Activated B cell treated with CpG ODN at 0.5 μM for 24 hours (primary cell): ENCODE data around the gene GPC2. TPM values are rescaled to one million over a fixed set of nuclear protein-coding genes. Genes with fewer than 3 reads are reported as not detected.
A peak's percentile ranks its signal among the peaks of the same experiment; 100 is the strongest.

Experiments used
- ATAC-seq: fragments of 200-7000 bp; cut with Tn5 transposase; one replicate; pipeline ENCODE4 v1.10.0; 2021; ENCODE audit warnings: low read depth, mild to moderate bottlenecking, moderate library complexity
- CTCF ChIA-PET: fragments of 350-600 bp; sonication (Branson Sonifier 250); formaldehyde crosslinking; loops from one replicate; lab custom pipeline; 2021; ENCODE audit warnings: antibody characterized with exemption; lab: Charles Lee
- POLR2A ChIA-PET: fragments of 350-600 bp; sonication (Branson Sonifier 250); formaldehyde crosslinking; loops from one replicate; lab custom pipeline; 2021; ENCODE audit warnings: antibody characterized with exemption; lab: Charles Lee
- DNase-seq: peaks from one replicate; pipeline ENCODE4 v3.0.0; 2022
- H3K27ac Mint-ChIP-seq: one replicate; pipeline ENCODE4 v1.8.0; 2020; ENCODE audit warnings: mixed read lengths
- H3K27me3 Mint-ChIP-seq: one replicate; pipeline ENCODE4 v1.8.0; 2021; ENCODE audit warnings: mixed read lengths
- H3K36me3 Mint-ChIP-seq: one replicate; pipeline ENCODE4 v1.8.0; 2021; ENCODE audit warnings: low read depth, mixed read lengths
- H3K4me1 Mint-ChIP-seq: one replicate; pipeline ENCODE4 v1.8.0; 2021; ENCODE audit warnings: mixed read lengths
- H3K4me3 Mint-ChIP-seq: one replicate; pipeline ENCODE4 v1.8.0; 2020; ENCODE audit warnings: mild to moderate bottlenecking, mixed read lengths
- H3K9me3 Mint-ChIP-seq: one replicate; pipeline ENCODE4 v1.8.0; 2020; ENCODE audit warnings: mixed read lengths
- intact Hi-C: fragments of 100-400 bp; cut with micrococcal nuclease; formaldehyde crosslinking; loops from one replicate; pipeline ENCODE4 v1.15.1; 2024
- total RNA-seq: library from RNA; stranded (reverse); gene quantifications from 2 replicates; pipeline ENCODE4 v1.2.3, GENCODE V29; 2022
- TF ChIP-seq, protein P1 (sequence below): fragments of 200-600 bp; IDR thresholded peaks from one replicate; pipeline ENCODE4 v1.8.0; 2022; ENCODE audit warnings: antibody characterized with exemption, mild to moderate bottlenecking

The GPC2 gene
- total RNA-seq, 1 donor from 2014 or later, result 5.0 TPM

DNA sequence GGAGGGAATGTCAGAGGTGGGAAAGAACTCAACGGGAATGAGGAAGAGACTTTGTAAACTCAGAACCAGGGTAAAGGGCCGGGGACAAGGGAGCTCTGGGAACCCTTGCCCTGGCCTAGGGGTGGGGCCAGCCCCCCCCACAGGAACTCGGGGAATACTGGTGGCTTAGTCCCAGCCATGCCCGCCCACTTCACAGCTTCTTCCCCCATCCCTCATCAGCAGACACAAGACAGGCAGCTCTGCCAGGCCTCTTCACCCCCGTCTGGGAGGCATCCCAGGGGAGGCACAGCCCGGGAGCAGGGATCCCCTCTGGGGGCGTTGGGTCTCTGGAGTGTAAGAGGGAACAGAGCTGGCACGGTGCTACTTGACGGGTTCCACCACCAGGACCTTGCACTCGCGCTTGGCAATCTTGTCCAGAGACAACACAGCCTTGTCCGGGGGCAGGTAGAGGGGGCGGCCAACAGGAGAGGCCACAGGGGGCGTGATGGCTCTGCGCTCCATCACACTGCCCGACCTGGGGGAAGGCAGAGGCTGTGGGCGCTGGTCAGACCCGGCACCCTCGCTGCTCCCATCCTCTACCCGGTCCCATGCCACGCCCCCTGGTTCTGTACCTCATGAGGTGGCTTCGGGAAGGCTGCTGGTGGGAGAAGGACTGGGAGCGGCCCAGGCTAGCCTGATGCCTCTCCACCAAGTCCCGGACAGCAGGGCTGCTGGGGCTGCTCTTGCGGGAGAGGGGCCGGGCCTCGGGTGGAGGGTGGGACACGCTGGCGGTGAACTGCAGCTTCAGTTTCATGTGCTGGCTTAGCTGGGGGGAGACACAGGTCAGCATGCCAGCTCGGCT, 22.3 kb downstream of the GPC2 start:
- no peak for DNase-seq
- POLR2A ChIA-PET, result interaction anchor here (0.5 to 1.9 kb wide), 5 partner anchors 10 to 546 kb away, joined by 3 to 13 read pairs (median 3); partner anchors contain the start of gene PVRIG

DNA sequence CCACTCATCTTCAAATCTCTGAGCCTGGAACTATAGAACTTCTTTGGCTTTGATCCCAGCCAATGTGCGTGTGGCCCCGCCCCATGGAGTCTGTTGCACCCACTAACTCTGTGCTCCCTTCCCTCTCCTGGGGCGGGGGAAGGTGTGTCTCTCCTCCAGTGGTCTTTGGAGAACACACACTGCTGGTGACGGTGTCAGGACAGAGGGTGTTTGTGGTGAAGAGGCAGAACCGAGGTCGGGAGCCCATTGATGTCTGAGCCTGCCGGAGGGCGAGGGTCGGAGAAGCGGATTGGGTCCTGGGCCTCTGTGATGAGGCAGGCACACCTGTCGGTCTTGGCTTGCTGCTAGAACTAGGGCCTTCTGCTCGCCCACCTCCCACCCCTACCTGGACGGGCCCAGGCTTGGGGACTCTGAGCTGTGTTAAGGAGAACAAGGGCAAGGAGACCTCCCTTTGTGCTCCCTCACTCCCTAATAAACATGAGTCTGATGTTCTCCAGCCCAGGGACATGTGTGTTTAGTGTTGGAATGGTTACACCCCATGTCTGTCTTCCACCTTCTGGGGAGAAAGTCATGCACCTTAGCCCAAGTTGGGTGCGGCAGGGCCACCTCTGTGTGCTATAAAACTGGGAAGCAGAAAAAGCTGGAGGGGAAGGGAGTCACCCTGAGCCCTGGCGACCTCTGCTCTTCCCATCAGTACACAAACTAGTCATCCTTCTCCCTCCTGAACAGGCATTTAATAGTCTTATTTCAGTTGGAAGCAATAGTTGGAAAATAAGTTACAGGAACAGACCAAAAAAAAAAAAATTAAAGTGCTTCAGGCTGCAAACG, 23.3 kb downstream of the GPC2 start:
- intact Hi-C loops, result no loop called here
- no peaks in the 10 kb centered on the region for H3K27me3 Mint-ChIP-seq
- H3K9me3 Mint-ChIP-seq, result no peaks in the 10 kb centered on the region
- no peak overlapping the region for H3K4me3 Mint-ChIP-seq
- H3K27ac Mint-ChIP-seq, result peak overlapping the region; percentile 41
- TF ChIP-seq, protein P1, sequence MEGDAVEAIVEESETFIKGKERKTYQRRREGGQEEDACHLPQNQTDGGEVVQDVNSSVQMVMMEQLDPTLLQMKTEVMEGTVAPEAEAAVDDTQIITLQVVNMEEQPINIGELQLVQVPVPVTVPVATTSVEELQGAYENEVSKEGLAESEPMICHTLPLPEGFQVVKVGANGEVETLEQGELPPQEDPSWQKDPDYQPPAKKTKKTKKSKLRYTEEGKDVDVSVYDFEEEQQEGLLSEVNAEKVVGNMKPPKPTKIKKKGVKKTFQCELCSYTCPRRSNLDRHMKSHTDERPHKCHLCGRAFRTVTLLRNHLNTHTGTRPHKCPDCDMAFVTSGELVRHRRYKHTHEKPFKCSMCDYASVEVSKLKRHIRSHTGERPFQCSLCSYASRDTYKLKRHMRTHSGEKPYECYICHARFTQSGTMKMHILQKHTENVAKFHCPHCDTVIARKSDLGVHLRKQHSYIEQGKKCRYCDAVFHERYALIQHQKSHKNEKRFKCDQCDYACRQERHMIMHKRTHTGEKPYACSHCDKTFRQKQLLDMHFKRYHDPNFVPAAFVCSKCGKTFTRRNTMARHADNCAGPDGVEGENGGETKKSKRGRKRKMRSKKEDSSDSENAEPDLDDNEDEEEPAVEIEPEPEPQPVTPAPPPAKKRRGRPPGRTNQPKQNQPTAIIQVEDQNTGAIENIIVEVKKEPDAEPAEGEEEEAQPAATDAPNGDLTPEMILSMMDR, result no peak
- DNase-seq, result no peak
- CTCF ChIA-PET, result no interaction called here
- H3K36me3 Mint-ChIP-seq, result peaks cover 59% of the 10 kb centered on the region
- POLR2A ChIA-PET, result interaction anchor here (0.5 to 1.9 kb wide), 4 partner anchors 9 to 547 kb away, joined by 3 to 13 read pairs (median 4); partner anchors contain the start of gene PVRIG
- H3K4me1 Mint-ChIP-seq, result peaks cover 69% of the 10 kb centered on the region
- no peak for ATAC-seq

More for the DNA sequence above, 22.3 kb downstream of the GPC2 start:
- CTCF ChIA-PET, result interaction anchor here (1.1 kb wide), 1 partner anchor 22 kb away, joined by 3 read pairs; no protein-coding TSS in a partner anchor
- no peak for ATAC-seq
- Mint-ChIP-seq H3K9me3 (no peaks in the 10 kb centered on the region), H3K27ac (peak overlapping the region; percentile 56), H3K4me3 (no peak overlapping the region), H3K36me3 (peaks cover 56% of the 10 kb centered on the region), H3K4me1 (peaks cover 66% of the 10 kb centered on the region), H3K27me3 (no peaks in the 10 kb centered on the region)
- intact Hi-C loops, result loop anchor here (5.0 kb wide), 1 partner anchor 432 kb away; the partner anchor contains the start of genes FBXO24 and LRCH4
- TF ChIP-seq, protein P1, result no peak

GRCh38 chr7:100152937-100153666, 24.1 kb downstream of the GPC2 start:
- TF ChIP-seq, protein P1, result no peak
- ChIA-PET CTCF (interaction anchor here (1.0 kb wide), 1 partner anchor 192 kb away, joined by 3 read pairs; no protein-coding TSS in a partner anchor), POLR2A (interaction anchor here (0.7 to 1.9 kb wide), 2 partner anchors 18 to 50 kb away, joined by 5 to 7 read pairs; no protein-coding TSS in a partner anchor)
- H3K36me3 Mint-ChIP-seq, result peaks cover 62% of the 10 kb centered on the region
- intact Hi-C loops, result no loop called here
- DNase-seq (no peak), ATAC-seq (no peak)
- peak overlapping the region; percentile 72 for H3K27ac Mint-ChIP-seq
- peaks cover 73% of the 10 kb centered on the region for H3K4me1 Mint-ChIP-seq
- no peak overlapping the region for H3K4me3 Mint-ChIP-seq
- H3K27me3 Mint-ChIP-seq, result no peaks in the 10 kb centered on the region
- H3K9me3 Mint-ChIP-seq, result no peaks in the 10 kb centered on the region

- Mint-ChIP-seq H3K27me3 (no peaks in the 10 kb centered on the region), H3K36me3 (peaks cover 59% of the 10 kb centered on the region), H3K4me3 (peak overlapping the region; percentile 5), H3K4me1 (peaks cover 71% of the 10 kb centered on the region), H3K9me3 (no peaks in the 10 kb centered on the region), H3K27ac (peak overlapping the region; percentile 72)
- no peak for DNase-seq
- intact Hi-C loops, result no loop called here
- ChIA-PET CTCF (interaction anchor here (1.0 kb wide), 1 partner anchor 193 kb away, joined by 3 read pairs; no protein-coding TSS in a partner anchor), POLR2A (interaction anchor here (0.7 kb wide), 2 partner anchors 50 to 52 kb away, joined by 3 to 7 read pairs; no protein-coding TSS in a partner anchor)
- ATAC-seq, result no peak
- TF ChIP-seq, protein P1, result no peak
These were observed 24.8 kb downstream of the GPC2 start for GRCh38 chr7:100152404-100152803.
